Stimulated activated CD8-positive, alpha-beta memory T cell treated with anti-CD3 and anti-CD28 coated beads, Interleukin-12 subunit alpha, Interleukin-12 subunit beta, amount 100 ng/mL, for 24 hours (primary cell): ENCODE data around the gene DDX54.

Experiments used
- DNase-seq: peaks from one replicate; pipeline ENCODE4 v3.0.0-alpha.2; 2020; ENCODE audit errors: extremely low read depth

DDX54 gene

GRCh38 chr12:113185180-113186032 is at the start of gene DDX54, which contains the start of gene RITA1:
Gene DDX54 (minus strand): TSS chr12:113185478. CDS start chr12:113185451, 27 bp downstream.
Gene RITA1 (plus strand): TSS chr12:113185721. CDS start chr12:113186747, 1,026 bp downstream.
- DNase-seq = peak; percentile 61

- no peak for DNase-seq
Observed at GRCh38 chr12:113234483-113234882, 49.2 kb upstream of the DDX54 start.

GRCh38 chr12:113233967-113234366 is 48.7 kb upstream of the DDX54 start:
- no peak for DNase-seq

GRCh38 chr12:113232840-113233585 is 47.7 kb upstream of the DDX54 start:
- no peak for DNase-seq

- DNase-seq = no peak
Observed at GRCh38 chr12:113232089-113232839, 47.0 kb upstream of the DDX54 start.

GRCh38 chr12:113231235-113232088 is 46.2 kb upstream of the DDX54 start:
- DNase-seq = no peak

- DNase-seq = no peak
Observed at GRCh38 chr12:113230315-113231234, 45.3 kb upstream of the DDX54 start.

GRCh38 chr12:113228394-113229028 is 43.2 kb upstream of the DDX54 start:
- no peak for DNase-seq

- no peak for DNase-seq
Observed at GRCh38 chr12:113227686-113228391, 42.6 kb upstream of the DDX54 start.

GRCh38 chr12:113226696-113227568 is 41.7 kb upstream of the DDX54 start:
- DNase-seq = no peak

GRCh38 chr12:113224955-113225354 is 39.7 kb upstream of the DDX54 start:
- no peak for DNase-seq

GRCh38 chr12:113222730-113223531 is 37.7 kb upstream of the DDX54 start:
- DNase-seq = no peak

GRCh38 chr12:113221997-113222729 is 36.9 kb upstream of the DDX54 start:
- DNase-seq = no peak

- DNase-seq = peak; percentile 98
Observed at GRCh38 chr12:113221181-113221996, 36.1 kb upstream of the DDX54 start, which contains the start of gene TPCN1. Gene TPCN1 (plus strand): TSS chr12:113221464. CDS start chr12:113226853, 5,389 bp downstream.

GRCh38 chr12:113220593-113221180 is 35.4 kb upstream of the DDX54 start:
- no peak for DNase-seq
